Measurements from ENCODE around the gene RMDN2.

Gene RMDN2

DNA sequence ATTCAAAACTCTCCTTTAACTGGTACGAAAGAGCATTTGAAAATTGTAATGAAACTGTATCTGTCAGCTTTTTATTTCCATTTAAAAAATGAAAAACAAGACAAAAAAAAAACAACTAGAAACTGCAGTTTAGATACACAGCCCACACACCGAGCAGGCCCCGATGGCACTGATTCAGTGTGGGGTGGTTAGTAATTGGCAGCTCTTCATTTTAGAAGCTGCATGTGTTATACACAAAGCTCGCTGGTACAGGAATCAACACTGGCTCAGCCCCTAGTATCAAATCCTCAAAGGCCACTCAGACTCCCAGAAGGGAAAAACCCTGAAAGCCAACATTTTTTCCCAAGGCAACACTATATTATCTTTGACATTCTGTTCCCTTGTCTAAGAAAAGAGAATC lies 30.5 kb upstream of the RMDN2 start:
- TF ChIP-seq, protein P1, sequence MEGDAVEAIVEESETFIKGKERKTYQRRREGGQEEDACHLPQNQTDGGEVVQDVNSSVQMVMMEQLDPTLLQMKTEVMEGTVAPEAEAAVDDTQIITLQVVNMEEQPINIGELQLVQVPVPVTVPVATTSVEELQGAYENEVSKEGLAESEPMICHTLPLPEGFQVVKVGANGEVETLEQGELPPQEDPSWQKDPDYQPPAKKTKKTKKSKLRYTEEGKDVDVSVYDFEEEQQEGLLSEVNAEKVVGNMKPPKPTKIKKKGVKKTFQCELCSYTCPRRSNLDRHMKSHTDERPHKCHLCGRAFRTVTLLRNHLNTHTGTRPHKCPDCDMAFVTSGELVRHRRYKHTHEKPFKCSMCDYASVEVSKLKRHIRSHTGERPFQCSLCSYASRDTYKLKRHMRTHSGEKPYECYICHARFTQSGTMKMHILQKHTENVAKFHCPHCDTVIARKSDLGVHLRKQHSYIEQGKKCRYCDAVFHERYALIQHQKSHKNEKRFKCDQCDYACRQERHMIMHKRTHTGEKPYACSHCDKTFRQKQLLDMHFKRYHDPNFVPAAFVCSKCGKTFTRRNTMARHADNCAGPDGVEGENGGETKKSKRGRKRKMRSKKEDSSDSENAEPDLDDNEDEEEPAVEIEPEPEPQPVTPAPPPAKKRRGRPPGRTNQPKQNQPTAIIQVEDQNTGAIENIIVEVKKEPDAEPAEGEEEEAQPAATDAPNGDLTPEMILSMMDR (IDR thresholded peaks at IDR 0.05; ENCODE audit: extremely low read depth, insufficient read depth, missing control alignments): no peak
- in situ Hi-C loops (cut with MboI; ENCODE audit: low pct_unique_long_range_greater_than_20kb, low sequenced_read_pairs, unreplicated experiment): loop anchor here (10.0 to 25.0 kb wide), 2 partner anchors 370 to 732 kb away; partner anchors contain the start of gene EIF2AK2
- no peak for DNase-seq (ENCODE audit: low spot score)

GRCh38 chr2:37895140-37895539 lies 29.9 kb upstream of the RMDN2 start:
- in situ Hi-C loops (cut with MboI; ENCODE audit: low pct_unique_long_range_greater_than_20kb, low sequenced_read_pairs, unreplicated experiment): loop anchor here (10.0 to 25.0 kb wide), 2 partner anchors 370 to 733 kb away; partner anchors contain the start of gene EIF2AK2
- TF ChIP-seq, protein P1 (IDR thresholded peaks at IDR 0.05; ENCODE audit: extremely low read depth, insufficient read depth, missing control alignments): no peak
- no peak for DNase-seq (ENCODE audit: low spot score)

- TF ChIP-seq, protein P1 (IDR thresholded peaks at IDR 0.05; ENCODE audit: extremely low read depth, insufficient read depth, missing control alignments): peak; percentile 30
- in situ Hi-C loops (cut with MboI; ENCODE audit: low pct_unique_long_range_greater_than_20kb, low sequenced_read_pairs, unreplicated experiment): loop anchor here (10.0 to 25.0 kb wide), 2 partner anchors 368 to 734 kb away; partner anchors contain the start of gene EIF2AK2
Observed at GRCh38 chr2:37896319-37896718, 28.8 kb upstream of the RMDN2 start.

GRCh38 chr2:37897511-37897910 lies 27.6 kb upstream of the RMDN2 start:
- in situ Hi-C loops (cut with MboI; ENCODE audit: low pct_unique_long_range_greater_than_20kb, low sequenced_read_pairs, unreplicated experiment): loop anchor here (10.0 to 25.0 kb wide), 2 partner anchors 367 to 735 kb away; partner anchors contain the start of gene EIF2AK2
- DNase-seq (ENCODE audit: low spot score): no peak
- TF ChIP-seq, protein P1 (IDR thresholded peaks at IDR 0.05; ENCODE audit: extremely low read depth, insufficient read depth, missing control alignments): no peak

More at GRCh38 chr2:37896319-37896718, 28.8 kb upstream of the RMDN2 start:
- peak; percentile 32 for DNase-seq (ENCODE audit: low spot score)

- in situ Hi-C loops (cut with MboI; ENCODE audit: low pct_unique_long_range_greater_than_20kb, low sequenced_read_pairs, unreplicated experiment): loop anchor here (10.0 to 25.0 kb wide), 2 partner anchors 366 to 736 kb away; partner anchors contain the start of gene EIF2AK2
- TF ChIP-seq, protein P1 (IDR thresholded peaks at IDR 0.05; ENCODE audit: extremely low read depth, insufficient read depth, missing control alignments): no peak
Observed at GRCh38 chr2:37898448-37898847, 26.6 kb upstream of the RMDN2 start.

DNA sequence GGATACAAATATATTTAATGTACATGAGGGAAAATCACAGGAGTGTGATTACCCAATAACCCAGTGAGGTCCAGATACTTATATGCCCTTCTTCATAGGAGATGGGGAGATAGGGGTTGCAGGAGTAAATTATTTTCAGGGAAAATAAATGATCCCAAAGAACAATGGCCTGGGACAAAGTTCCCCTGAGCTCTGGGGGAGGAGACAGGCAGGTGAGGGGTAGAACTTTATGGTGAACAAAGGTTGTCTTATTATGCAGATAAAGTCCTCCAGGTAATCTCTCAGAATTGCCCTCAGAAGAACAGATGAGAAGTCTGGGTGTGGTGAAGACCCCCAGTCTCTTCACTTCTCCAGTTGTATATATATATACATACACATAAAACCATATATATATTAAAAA lies 22.1 kb upstream of the RMDN2 start:
- in situ Hi-C loops (cut with MboI; ENCODE audit: low pct_unique_long_range_greater_than_20kb, low sequenced_read_pairs, unreplicated experiment): no loop called here
- TF ChIP-seq, protein P1 (IDR thresholded peaks at IDR 0.05; ENCODE audit: extremely low read depth, insufficient read depth, missing control alignments): no peak
- DNase-seq (ENCODE audit: low spot score): no peak

More at GRCh38 chr2:37898448-37898847, 26.6 kb upstream of the RMDN2 start:
- no peak for DNase-seq (ENCODE audit: low spot score)
